ENCODE results near the gene FANCD2OS. TPM values are rescaled to one million over a fixed set of nuclear protein-coding genes. Genes with fewer than 3 reads are reported as not detected.
"Not testable (repeated sequence)": the region's sequence is repeated elsewhere in the genome, so short reads cannot be mapped to it uniquely, and the experiment has no call there.

FANCD2OS gene
- total RNA-seq, 4 donors from 2014 or later: not detected

DNA sequence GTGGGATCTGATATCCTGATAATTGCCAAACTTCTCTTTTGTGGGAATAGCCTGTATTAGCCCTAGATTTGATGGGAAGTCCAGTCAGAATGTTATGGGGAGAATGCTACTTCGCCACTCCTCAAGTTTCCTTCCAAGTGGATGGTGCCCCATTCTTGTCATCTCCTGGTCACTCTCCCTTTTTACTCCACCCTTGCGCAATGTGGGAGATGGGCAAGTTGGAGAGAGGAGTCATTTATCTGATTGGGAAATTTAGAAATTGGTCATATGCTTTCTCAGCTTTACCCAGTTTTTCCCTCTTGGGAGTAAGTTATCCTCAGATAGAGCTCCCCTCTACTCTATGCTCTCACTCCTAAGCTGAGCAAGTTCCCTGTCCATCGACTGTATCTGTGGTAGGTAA is 14.4 kb downstream of the FANCD2OS start:
- Histone ChIP-seq H3K27me3 (no peaks in the 10 kb centered on the region), H3K27ac (no peak overlapping the region), H3K4me3 (no peak overlapping the region), H3K36me3 (no peaks in the 10 kb centered on the region), H3K9me3 (no peaks in the 10 kb centered on the region), H3K4me1 (no peaks in the 10 kb centered on the region)
- DNase-seq (ENCODE audit: low spot score in 2 of 2): no peak
- WGBS, 2 donors: 98 to 99% methylated on average over 3 of the region's 3 CpGs
- TF ChIP-seq POLR2A (IDR thresholded peaks at IDR 0.05) (no peak), EP300 (IDR thresholded peaks at IDR 0.05) (no peak)
- TF ChIP-seq, protein P1, sequence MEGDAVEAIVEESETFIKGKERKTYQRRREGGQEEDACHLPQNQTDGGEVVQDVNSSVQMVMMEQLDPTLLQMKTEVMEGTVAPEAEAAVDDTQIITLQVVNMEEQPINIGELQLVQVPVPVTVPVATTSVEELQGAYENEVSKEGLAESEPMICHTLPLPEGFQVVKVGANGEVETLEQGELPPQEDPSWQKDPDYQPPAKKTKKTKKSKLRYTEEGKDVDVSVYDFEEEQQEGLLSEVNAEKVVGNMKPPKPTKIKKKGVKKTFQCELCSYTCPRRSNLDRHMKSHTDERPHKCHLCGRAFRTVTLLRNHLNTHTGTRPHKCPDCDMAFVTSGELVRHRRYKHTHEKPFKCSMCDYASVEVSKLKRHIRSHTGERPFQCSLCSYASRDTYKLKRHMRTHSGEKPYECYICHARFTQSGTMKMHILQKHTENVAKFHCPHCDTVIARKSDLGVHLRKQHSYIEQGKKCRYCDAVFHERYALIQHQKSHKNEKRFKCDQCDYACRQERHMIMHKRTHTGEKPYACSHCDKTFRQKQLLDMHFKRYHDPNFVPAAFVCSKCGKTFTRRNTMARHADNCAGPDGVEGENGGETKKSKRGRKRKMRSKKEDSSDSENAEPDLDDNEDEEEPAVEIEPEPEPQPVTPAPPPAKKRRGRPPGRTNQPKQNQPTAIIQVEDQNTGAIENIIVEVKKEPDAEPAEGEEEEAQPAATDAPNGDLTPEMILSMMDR (IDR thresholded peaks at IDR 0.05): no peak

DNA sequence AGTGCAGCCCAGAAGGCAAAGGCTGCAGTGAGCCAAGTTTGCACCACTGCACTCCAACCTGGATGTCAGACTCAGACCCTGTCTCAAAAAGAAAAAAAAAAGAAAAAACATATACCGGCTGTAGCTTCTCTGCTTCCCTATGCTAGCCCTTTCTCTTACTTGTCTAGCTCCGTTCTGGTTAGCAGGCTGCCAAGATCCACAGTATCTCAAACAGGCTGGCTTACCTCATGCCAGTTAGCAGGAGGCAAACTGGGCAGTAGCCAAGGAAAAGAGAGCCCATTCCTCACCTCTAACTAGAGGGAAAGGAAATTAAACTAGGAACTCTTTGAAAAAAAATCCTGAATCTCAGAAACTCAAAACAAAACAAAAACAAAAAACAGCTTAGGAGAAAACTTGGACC is 16.7 kb downstream of the FANCD2OS start:
- DNase-seq (ENCODE audit: low spot score in 2 of 2); H3K27ac ChIP-seq; H3K4me1 ChIP-seq; H3K4me3 ChIP-seq; H3K27me3 ChIP-seq; H3K9me3 ChIP-seq; H3K36me3 ChIP-seq: not testable (repeated sequence)
- WGBS, 2 donors: 100% methylated on average over 1 to 2 of the region's 2 CpGs

DNA sequence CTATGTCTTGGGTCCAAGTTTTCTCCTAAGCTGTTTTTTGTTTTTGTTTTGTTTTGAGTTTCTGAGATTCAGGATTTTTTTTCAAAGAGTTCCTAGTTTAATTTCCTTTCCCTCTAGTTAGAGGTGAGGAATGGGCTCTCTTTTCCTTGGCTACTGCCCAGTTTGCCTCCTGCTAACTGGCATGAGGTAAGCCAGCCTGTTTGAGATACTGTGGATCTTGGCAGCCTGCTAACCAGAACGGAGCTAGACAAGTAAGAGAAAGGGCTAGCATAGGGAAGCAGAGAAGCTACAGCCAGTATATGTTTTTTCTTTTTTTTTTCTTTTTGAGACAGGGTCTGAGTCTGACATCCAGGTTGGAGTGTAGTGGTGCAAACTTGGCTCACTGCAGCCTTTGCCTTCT is 17.3 kb downstream of the FANCD2OS start:
- not testable (repeated sequence) for H3K27me3 ChIP-seq; DNase-seq (ENCODE audit: low spot score in 2 of 2); H3K4me1 ChIP-seq; H3K4me3 ChIP-seq; H3K36me3 ChIP-seq; H3K9me3 ChIP-seq; H3K27ac ChIP-seq
- WGBS, 2 donors: 100% methylated on average over 1 of the region's 1 CpG; no CpG with 5 or more reads in 1 of the 2 donors

DNA sequence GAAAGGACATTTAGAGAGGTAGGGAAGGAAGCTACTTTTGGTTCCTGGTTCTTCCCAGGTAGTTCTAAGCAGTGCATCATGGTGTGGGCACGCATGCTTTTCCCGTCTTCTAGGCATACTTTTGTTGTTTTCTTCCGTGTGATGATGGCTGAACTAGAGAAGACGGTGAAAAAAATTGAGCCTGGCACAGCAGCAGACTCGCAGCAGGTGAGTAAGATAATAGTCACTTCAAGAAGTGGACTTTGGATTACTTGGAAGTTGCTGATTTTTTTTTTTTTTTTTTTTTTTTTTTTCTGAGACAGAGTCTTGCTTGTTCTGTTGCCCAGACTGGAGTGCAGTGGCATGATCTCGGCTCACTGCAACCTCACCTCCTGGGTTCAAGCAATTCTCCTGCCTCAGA is 17.9 kb downstream of the FANCD2OS start:
- TF ChIP-seq POLR2A (IDR thresholded peaks at IDR 0.05) (no peak), EP300 (IDR thresholded peaks at IDR 0.05) (no peak)
- TF ChIP-seq, protein P1 (IDR thresholded peaks at IDR 0.05): no peak
- no peak for DNase-seq (ENCODE audit: low spot score in 2 of 2)
- no peaks in the 10 kb centered on the region for H3K27me3 ChIP-seq
- H3K4me1 ChIP-seq: no peaks in the 10 kb centered on the region
- H3K27ac ChIP-seq: no peak overlapping the region
- no peaks in the 10 kb centered on the region for H3K36me3 ChIP-seq
- H3K4me3 ChIP-seq: no peak overlapping the region
- no peaks in the 10 kb centered on the region for H3K9me3 ChIP-seq
- 90 to 93% methylated on average over 6 of the region's 6 CpGs for WGBS, 2 donors

DNA sequence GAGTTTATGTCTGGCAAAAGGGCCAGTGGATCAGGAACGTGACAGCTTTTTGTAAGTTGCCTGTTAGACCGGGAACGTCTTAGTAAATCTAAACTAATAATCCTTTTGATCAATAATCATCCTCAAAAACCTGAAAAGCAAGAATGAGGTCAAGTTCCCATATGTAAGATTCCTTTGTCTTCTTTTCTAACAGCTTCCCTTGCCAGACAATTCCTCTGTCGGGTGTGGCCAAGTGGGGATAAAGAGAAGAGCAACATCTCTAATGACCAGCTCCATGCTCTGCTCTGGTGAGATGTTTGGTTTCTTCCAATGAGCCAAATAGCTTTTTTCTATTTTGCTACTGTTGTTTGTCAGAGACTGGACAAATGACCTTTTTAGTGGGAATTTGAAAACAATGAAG is 19.8 kb downstream of the FANCD2OS start:
- H3K36me3 ChIP-seq: no peaks in the 10 kb centered on the region
- TF ChIP-seq POLR2A (IDR thresholded peaks at IDR 0.05) (no peak), EP300 (IDR thresholded peaks at IDR 0.05) (no peak)
- TF ChIP-seq, protein P1 (IDR thresholded peaks at IDR 0.05): no peak
- H3K4me1 ChIP-seq: no peaks in the 10 kb centered on the region
- no peak overlapping the region for H3K27ac ChIP-seq
- WGBS, 2 donors: 76 to 83% methylated on average over 4 of the region's 4 CpGs
- DNase-seq (ENCODE audit: low spot score in 2 of 2): no peak
- no peaks in the 10 kb centered on the region for H3K27me3 ChIP-seq
- H3K4me3 ChIP-seq: no peak overlapping the region
- H3K9me3 ChIP-seq: no peaks in the 10 kb centered on the region

DNA sequence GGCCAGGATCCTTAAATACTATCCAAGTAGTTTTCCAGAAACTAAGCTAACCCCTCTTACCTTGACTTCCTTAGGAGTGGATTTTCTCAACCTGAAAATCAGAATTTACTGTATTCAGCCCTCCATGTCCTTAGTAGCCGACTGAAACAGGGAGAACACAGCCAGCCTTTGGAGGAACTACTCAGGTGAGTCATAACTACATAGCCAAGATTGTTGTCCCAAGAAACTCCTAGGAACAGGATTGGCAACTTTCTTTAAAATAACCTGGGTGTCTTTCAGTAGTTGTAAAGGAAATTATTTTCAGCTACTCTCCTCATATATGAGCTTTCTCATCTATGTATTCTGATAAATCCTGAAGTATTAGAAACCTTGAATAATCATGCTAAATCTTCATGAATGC is 22.3 kb downstream of the FANCD2OS start:
- no peaks in the 10 kb centered on the region for H3K27me3 ChIP-seq
- TF ChIP-seq, protein P1 (IDR thresholded peaks at IDR 0.05): no peak
- no peak for TF ChIP-seq POLR2A (IDR thresholded peaks at IDR 0.05)
- TF ChIP-seq EP300 (IDR thresholded peaks at IDR 0.05): no peak
- no peaks in the 10 kb centered on the region for H3K9me3 ChIP-seq
- H3K4me1 ChIP-seq: no peaks in the 10 kb centered on the region
- no peak overlapping the region for H3K4me3 ChIP-seq
- H3K36me3 ChIP-seq: no peaks in the 10 kb centered on the region
- 94 to 100% methylated on average over 1 of the region's 1 CpG for WGBS, 2 donors
- DNase-seq (ENCODE audit: low spot score in 2 of 2): no peak
- H3K27ac ChIP-seq: no peak overlapping the region
